GM21360 (cell line): Measurements from ENCODE around the gene LAPTM4A.
"Not testable (repeated sequence)": the region's sequence is repeated elsewhere in the genome, so short reads cannot be mapped to it uniquely, and the experiment has no call there.

Experiments
- ATAC-seq: cut with Tn5 transposase; IDR thresholded peaks from one replicate; pipeline ENCODE4 v1.9.1; 2021; ENCODE audit warnings: mild to moderate bottlenecking, moderate library complexity; ENCODE audit not compliant: unreplicated experiment

The LAPTM4A gene

DNA sequence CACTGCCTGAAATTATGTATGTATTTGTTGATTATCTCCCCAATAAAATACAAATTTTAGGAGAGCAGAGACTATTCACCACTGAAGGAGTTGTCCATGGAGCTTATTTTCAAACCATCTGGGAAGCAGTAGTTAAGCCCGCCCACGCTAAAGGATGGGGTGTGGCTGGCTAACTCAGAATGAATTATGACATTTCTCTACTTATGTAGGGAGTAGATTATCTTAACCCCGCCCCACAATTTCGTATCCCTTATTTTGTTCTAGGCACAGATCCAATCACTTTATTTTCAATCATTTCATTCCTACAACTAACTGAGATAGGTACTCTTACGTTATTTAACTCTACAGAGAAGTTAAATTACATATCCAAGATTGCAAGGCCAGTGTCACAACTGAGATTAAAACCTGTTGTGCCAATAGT lies 1.4 kb upstream of the LAPTM4A start:
- ATAC-seq: no peak

GRCh38 chr2:20052229-20052851 lies 912 bp upstream of the LAPTM4A start:
- no peak for ATAC-seq

DNA sequence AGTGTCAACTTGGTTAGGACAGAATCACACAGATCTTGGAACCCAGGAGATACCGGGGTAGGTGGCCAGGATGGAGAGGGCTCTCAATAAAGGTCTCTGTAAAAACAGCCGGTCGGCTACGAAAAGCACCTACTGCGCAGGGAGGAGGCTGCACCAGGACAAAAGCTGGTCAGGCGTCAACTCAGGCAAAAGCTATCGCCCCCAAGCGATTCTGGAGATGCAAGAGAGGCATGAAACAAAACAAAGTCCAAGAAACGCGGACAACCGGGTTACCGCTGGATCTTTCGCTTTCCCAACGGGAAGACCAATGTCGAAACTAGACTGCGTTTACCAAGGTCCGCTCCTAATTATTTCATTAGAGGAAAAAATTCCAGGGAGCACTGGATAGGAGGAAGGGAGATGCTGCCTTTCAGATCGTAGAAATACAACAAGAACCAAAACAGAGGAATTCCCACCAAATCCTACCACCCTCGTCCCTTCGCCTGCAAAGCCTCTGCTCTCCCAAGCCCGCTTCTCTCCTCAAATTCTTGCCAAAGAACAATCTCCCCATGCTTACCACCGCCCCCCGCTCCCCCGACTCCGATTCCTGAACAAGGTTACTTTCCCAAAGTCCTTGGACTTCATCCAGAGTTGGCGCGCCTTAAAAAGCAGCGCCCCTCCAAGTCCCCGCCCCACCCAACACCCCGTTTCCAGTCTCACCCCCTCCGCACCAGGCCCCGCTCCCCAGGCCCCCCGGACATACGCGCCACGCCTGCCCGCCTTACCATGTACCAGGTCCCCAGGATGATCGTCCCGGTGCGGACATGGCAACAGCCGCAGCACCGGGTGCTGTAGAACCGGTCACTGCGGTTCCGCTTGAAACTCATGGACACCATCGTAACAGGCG lies 539 bp downstream of the LAPTM4A start:
- peak; percentile 19 for ATAC-seq

GRCh38 chr2:20050104-20050645 lies 1.3 kb downstream of the LAPTM4A start:
- ATAC-seq: no peak

DNA sequence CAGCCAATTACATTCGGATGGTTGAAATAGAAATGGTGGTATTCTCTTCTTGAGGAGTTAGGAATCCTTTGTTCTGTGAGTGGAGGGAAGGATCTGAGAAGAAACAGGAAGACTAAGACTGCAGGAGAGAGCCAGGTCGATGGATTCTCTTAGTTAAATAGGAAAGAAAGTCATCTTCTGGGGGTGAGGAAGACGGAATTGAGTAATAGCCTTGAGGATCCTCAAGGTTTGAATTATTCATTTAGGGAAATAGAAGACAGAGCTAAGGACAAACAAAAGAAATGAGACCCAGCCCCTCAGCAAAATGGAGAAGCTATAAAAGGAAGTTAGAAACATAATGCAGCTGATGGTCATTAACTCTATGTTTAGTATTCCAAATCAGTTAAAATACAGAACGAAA lies 1.8 kb downstream of the LAPTM4A start:
- no peak for ATAC-seq

GRCh38 chr2:20048488-20049448 lies 2.7 kb downstream of the LAPTM4A start:
- ATAC-seq: no peak

DNA sequence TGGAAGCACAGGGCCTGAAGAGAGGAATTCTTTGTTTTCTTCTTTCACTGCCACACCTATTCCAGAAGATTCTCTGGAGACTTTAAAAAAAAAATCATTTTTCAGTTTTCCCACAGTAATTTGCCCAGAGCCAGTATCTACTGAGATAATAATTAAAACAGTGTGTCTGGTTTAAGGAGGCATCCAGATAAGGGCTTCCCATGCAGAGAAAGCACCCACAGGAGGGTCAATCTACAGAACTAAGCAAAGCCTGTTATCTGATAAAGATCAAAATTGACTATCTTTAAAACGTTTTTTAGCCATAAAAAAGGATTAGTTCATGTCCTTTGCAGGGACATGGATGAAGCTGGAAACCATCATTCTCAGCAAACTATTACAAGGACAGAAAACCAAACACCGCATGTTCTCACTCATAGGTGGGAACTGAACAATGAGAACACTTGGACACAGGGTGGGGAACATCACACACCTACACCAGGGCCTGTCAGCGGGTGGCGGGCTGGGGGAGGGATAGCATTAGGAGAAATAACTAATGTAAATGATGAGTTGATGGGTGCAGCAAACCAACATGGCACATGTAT lies 5.6 kb downstream of the LAPTM4A start:
- not testable (repeated sequence) for ATAC-seq

- ATAC-seq: no peak
Observed at GRCh38 chr2:20044778-20045177, 6.7 kb downstream of the LAPTM4A start.

- ATAC-seq: no peak
Observed at GRCh38 chr2:20042531-20042930, 8.9 kb downstream of the LAPTM4A start.

GRCh38 chr2:20040489-20041172 lies 10.8 kb downstream of the LAPTM4A start:
- no peak for ATAC-seq

DNA sequence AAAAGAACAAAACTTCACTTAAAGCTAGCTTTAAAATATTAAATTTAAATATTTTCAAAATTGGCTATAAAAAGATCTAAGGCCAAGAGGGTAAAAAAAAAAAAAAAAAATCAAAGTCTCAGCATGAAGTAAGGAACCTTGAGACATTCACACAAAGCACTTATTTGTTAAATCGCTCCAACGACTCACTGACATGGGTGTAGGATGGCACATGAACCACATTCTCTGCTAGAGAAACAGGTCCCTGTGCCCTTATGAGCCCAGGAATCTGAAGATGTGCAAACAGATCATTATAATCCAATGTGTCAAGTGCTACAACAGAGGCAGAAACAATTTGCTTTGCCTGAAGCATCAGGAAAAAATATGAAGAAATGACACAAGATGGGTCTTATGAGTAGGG lies 13.8 kb downstream of the LAPTM4A start:
- ATAC-seq: no peak

- peak; percentile 67 for ATAC-seq
Observed at GRCh38 chr2:20035955-20036666, 15.3 kb downstream of the LAPTM4A start.

DNA sequence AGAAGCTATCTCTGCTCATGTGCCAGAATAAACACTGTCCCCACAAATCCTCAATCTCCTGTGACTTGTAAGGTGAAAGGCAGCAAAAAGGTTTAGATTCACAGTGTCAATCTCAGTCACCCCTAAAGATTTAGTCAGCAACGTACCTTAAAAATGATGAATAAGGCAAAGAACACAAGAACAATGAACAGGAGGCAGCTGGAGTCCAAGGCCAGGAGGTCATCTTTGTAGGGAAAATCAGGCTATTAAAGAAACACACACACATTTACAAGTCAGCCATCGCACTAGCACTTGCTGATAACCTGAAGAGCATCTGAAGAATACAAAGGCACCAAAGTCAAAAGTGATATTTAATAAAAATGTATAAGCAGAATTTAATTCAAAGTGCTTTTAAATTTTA lies 16.6 kb downstream of the LAPTM4A start:
- ATAC-seq: no peak

- no peak for ATAC-seq
Observed at GRCh38 chr2:20034218-20034617, 17.2 kb downstream of the LAPTM4A start.

DNA sequence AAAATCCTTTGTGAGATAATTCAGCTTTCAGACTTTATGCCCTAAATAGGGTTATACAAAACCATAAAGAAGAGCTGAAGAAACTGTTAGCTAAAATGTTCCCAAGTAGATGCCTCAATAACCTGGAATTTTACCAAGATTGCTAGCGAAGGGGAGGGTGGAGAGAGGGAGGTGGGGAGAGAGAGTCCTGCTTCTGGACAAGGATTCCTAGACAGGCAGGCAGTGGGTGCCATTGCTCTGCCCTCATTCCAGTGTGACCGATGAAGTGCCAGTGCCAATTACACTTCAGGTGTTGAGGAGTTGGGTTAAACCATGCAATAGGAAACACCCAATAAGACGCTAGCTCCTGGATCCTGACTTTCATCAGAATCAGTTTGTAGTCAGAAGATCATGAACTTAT lies 18.1 kb downstream of the LAPTM4A start:
- ATAC-seq: no peak

DNA sequence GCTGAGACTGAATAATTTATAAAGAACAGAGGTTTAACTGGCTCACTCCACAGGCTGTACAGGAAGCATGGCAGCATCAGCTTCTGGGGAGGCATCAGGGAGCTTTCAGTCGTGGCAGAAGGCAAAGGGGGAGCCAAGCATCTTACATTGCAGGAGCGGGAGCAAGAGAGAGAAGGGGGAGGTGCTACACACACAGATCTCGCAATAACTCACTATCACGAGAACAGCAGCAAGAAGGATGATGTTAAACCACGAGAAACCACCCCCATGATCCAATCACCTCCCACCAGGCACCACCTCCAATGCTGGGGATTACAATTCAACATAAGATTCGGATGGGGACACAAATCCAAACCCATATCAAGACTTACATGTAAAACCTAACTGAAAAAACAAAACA lies 21.2 kb downstream of the LAPTM4A start:
- no peak for ATAC-seq

GRCh38 chr2:20027705-20028434 lies 23.6 kb downstream of the LAPTM4A start:
- no peak for ATAC-seq

- no peak for ATAC-seq
Observed at GRCh38 chr2:20027260-20027677, 24.2 kb downstream of the LAPTM4A start.
